CD4-positive, alpha-beta T cell treated with Interleukin-15 for 4 hours (primary cell): Measurements from ENCODE around the gene CIRBP.
A peak's percentile ranks its signal among the peaks of the same experiment; 100 is the strongest.

Source experiments
- DNase-seq: peaks from one replicate; pipeline ENCODE4 v3.0.0-alpha.2; 2020; ENCODE audit warnings: low spot score

Gene CIRBP

GRCh38 chr19:1255186-1256161 is 13.7 kb upstream of the CIRBP start:
- DNase-seq, result no peak

- DNase-seq, result no peak
These were observed 12.3 kb upstream of the CIRBP start for GRCh38 chr19:1256646-1257474.

GRCh38 chr19:1257475-1258162 is 11.5 kb upstream of the CIRBP start:
- DNase-seq, result no peak

- DNase-seq, result no peak
These were observed 11.0 kb upstream of the CIRBP start for GRCh38 chr19:1258163-1258492.

- no peak for DNase-seq
These were observed 10.4 kb upstream of the CIRBP start for GRCh38 chr19:1258707-1259205.

- DNase-seq, result peak; percentile 72
These were observed 9.8 kb upstream of the CIRBP start for GRCh38 chr19:1259206-1259875.

GRCh38 chr19:1259876-1260748 is 9.0 kb upstream of the CIRBP start:
- peak; percentile 56 for DNase-seq

GRCh38 chr19:1260749-1261537 is 8.2 kb upstream of the CIRBP start:
- DNase-seq, result peak; percentile 98

- no peak for DNase-seq
These were observed 7.7 kb upstream of the CIRBP start for GRCh38 chr19:1261538-1261797.

- no peak for DNase-seq
These were observed 7.1 kb upstream of the CIRBP start for GRCh38 chr19:1261798-1262622.

GRCh38 chr19:1262623-1263123 is 6.5 kb upstream of the CIRBP start:
- no peak for DNase-seq

GRCh38 chr19:1263188-1263587 is 5.9 kb upstream of the CIRBP start:
- DNase-seq, result no peak

GRCh38 chr19:1264801-1265614 is 4.1 kb upstream of the CIRBP start:
- DNase-seq, result no peak

- DNase-seq, result peak; percentile 42
These were observed 3.5 kb upstream of the CIRBP start for GRCh38 chr19:1265615-1266128.

GRCh38 chr19:1266129-1266915 is 2.8 kb upstream of the CIRBP start:
- peak; percentile 89 for DNase-seq

GRCh38 chr19:1266916-1267476 is 2.1 kb upstream of the CIRBP start:
- DNase-seq, result peak; percentile 63
